ENCODE data around the gene MED13L.

GRCh38 chr12:115941362-115941761, 336.1 kb downstream of the MED13L start:
- no peak for TF ChIP-seq CTCF (IDR thresholded peaks at IDR 0.05)
- no peak for TF ChIP-seq EP300 (IDR thresholded peaks at IDR 0.05; ENCODE audit: low read depth)
- no peak for TF ChIP-seq POLR2A (IDR thresholded peaks at IDR 0.05)

Data from transverse colon (tissue), 3 donors.